Caco-2 (cell line): ENCODE data around the gene TBRG4. TPM values are rescaled to one million over a fixed set of nuclear protein-coding genes. Genes with fewer than 3 reads are reported as not detected.

Experiments used
- BruUV-seq: library from RNA; stranded (reverse); fragments of 400-500 nt; replicated peaks from 2 replicates; lab custom pipeline; 2021; lab: Mats Ljungman, UMichigan
- CTCF ChIA-PET: fragments of 300-600 bp; sonication (Branson Sonifier 250); formaldehyde crosslinking; loops from one replicate; lab custom pipeline; 2022; ENCODE audit warnings: antibody characterized with exemption; lab: Charles Lee
- POLR2A ChIA-PET: fragments of 300-600 bp; sonication (Branson Sonifier 250); formaldehyde crosslinking; loops from one replicate; lab custom pipeline; 2022; ENCODE audit warnings: antibody characterized with exemption; lab: Charles Lee
- DNase-seq, 2 experiments: peaks; one replicate each; pipeline versions ENCODE4 v3.0.0 to v3.0.0-alpha.2; 2020 to 2022
- H3K27me3 ChIP-seq: replicated peaks from 2 replicates; pipeline ENCODE4 v1.6.0; 2011; ENCODE audit warnings: low read length; ENCODE audit not compliant: control insufficient read depth, insufficient read depth
- H3K36me3 ChIP-seq: 2 replicates; pipeline ENCODE4 v1.5.1; 2011; ENCODE audit warnings: low read length; ENCODE audit not compliant: control insufficient read depth, insufficient read depth
- H3K4me1 ChIP-seq: fragments of 250-450 bp; sonication (Bioruptor Pico); 2 replicates; pipeline ENCODE4 v1.5.1; 2020; ENCODE audit warnings: mild to moderate bottlenecking
- H3K4me3 ChIP-seq: 2 replicates; pipeline ENCODE4 v1.5.1; 2011; ENCODE audit warnings: low read depth, mild to moderate bottlenecking, control low read depth, low read length
- H3K9me3 ChIP-seq: fragments of 250-450 bp; sonication (Bioruptor Pico); 2 replicates; pipeline ENCODE4 v1.5.1; 2020; ENCODE audit warnings: mild to moderate bottlenecking, moderate library complexity
- H3K27ac Mint-ChIP-seq: one replicate; pipeline ENCODE4 v1.8.0; 2022; ENCODE audit warnings: mixed read lengths; ENCODE audit not compliant: unreplicated experiment
- H3K27me3 Mint-ChIP-seq: one replicate; pipeline ENCODE4 v1.8.0; 2022; ENCODE audit warnings: mixed read lengths; ENCODE audit not compliant: insufficient read depth, unreplicated experiment
- H3K36me3 Mint-ChIP-seq: one replicate; pipeline ENCODE4 v1.8.0; 2022; ENCODE audit warnings: mild to moderate bottlenecking, mixed read lengths; ENCODE audit not compliant: insufficient read depth, unreplicated experiment
- H3K4me1 Mint-ChIP-seq: one replicate; pipeline ENCODE4 v1.8.0; 2022; ENCODE audit warnings: low read depth, mixed read lengths; ENCODE audit not compliant: unreplicated experiment
- H3K4me3 Mint-ChIP-seq: one replicate; pipeline ENCODE4 v1.8.0; 2022; ENCODE audit warnings: mild to moderate bottlenecking, moderate library complexity, mixed read lengths; ENCODE audit not compliant: unreplicated experiment
- H3K9me3 Mint-ChIP-seq: one replicate; pipeline ENCODE4 v1.8.0; 2022; ENCODE audit warnings: mixed read lengths; ENCODE audit not compliant: unreplicated experiment
- intact Hi-C: fragments of 100-400 bp; cut with micrococcal nuclease; formaldehyde crosslinking; loops from one replicate; pipeline ENCODE4 v1.10.0; 2022; ENCODE audit not compliant: unreplicated experiment
- total RNA-seq: library from RNA; stranded (reverse); gene quantifications from 2 replicates; pipeline ENCODE4 v1.2.3, GENCODE V29; 2022
- TF ChIP-seq, protein P1 (sequence below), 2 experiments: fragments of 200-600 bp in 1 of 2; IDR thresholded peaks; 1 replicate in 1 of 2; 2 replicates in 1 of 2; pipeline versions ENCODE4 v1.5.1 to v1.8.0; 2011 to 2022; ENCODE audit warnings: antibody characterized with exemption in 1 of 2, control low read depth in 1 of 2, inconsistent platforms in 1 of 2, low read depth in 1 of 2, low read length in 1 of 2, mild to moderate bottlenecking in 1 of 2, moderate library complexity in 1 of 2; ENCODE audit not compliant: insufficient read depth in 1 of 2, severe bottlenecking in 1 of 2, unreplicated experiment in 1 of 2

The TBRG4 gene
- total RNA-seq, 1 experiment from 2014 or later = 116 TPM

- ChIA-PET POLR2A (no interaction called here), CTCF (no interaction called here)
- TF ChIP-seq, protein P1, sequence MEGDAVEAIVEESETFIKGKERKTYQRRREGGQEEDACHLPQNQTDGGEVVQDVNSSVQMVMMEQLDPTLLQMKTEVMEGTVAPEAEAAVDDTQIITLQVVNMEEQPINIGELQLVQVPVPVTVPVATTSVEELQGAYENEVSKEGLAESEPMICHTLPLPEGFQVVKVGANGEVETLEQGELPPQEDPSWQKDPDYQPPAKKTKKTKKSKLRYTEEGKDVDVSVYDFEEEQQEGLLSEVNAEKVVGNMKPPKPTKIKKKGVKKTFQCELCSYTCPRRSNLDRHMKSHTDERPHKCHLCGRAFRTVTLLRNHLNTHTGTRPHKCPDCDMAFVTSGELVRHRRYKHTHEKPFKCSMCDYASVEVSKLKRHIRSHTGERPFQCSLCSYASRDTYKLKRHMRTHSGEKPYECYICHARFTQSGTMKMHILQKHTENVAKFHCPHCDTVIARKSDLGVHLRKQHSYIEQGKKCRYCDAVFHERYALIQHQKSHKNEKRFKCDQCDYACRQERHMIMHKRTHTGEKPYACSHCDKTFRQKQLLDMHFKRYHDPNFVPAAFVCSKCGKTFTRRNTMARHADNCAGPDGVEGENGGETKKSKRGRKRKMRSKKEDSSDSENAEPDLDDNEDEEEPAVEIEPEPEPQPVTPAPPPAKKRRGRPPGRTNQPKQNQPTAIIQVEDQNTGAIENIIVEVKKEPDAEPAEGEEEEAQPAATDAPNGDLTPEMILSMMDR (IDR thresholded peaks at IDR 0.05; ENCODE audit: insufficient read depth in 1 of 2, low read depth in 1 of 2, low read length in 1 of 2, severe bottlenecking in 1 of 2, unreplicated experiment in 1 of 2) = no peak
- no peaks in the 10 kb centered on the region; the same call in 1 of the 2 replicates for H3K36me3 ChIP-seq
- H3K27me3 ChIP-seq = no peaks in the 10 kb centered on the region
- intact Hi-C loops = no loop called here
- no peaks in the 10 kb centered on the region for H3K36me3 Mint-ChIP-seq
- no peak overlapping the region for H3K4me3 Mint-ChIP-seq
- H3K9me3 Mint-ChIP-seq = no peaks in the 10 kb centered on the region
- peak overlapping the region; percentile 25 for H3K27ac Mint-ChIP-seq
- no peaks in the 10 kb centered on the region for H3K4me1 ChIP-seq
- BruUV-seq = no TSS peak
- H3K27me3 Mint-ChIP-seq = no peaks in the 10 kb centered on the region
- peaks cover 7% of the 10 kb centered on the region for H3K4me1 Mint-ChIP-seq
- DNase-seq = peak in 1 of 2 experiments; percentile 11
- H3K9me3 ChIP-seq = no peaks in the 10 kb centered on the region
- no peak overlapping the region for H3K4me3 ChIP-seq
Observed at GRCh38 chr7:45053401-45053800, 58.1 kb downstream of the TBRG4 start.

DNA sequence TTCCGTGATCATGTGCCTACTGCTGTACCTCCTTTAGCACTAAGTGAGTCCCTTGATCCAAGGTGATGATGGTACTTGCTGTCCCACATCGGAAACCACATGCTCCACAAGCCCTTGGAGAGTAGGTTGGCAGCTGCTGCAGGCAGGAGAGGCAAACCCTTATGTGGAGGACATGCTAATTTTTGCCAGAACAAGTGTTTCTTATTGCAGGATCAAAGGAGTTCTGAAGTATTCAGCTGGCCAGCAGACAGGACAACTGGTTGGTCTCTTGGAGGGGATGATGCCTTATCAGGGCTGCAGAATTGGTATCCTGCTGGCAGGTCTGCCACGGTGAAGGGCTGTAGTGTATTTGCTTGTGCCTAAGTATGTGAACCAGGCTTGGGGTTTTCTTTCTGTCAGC is 59.5 kb downstream of the TBRG4 start:
- H3K4me1 ChIP-seq = no peaks in the 10 kb centered on the region
- no peaks in the 10 kb centered on the region for H3K9me3 ChIP-seq
- Mint-ChIP-seq H3K27ac (no peak overlapping the region), H3K27me3 (no peaks in the 10 kb centered on the region), H3K9me3 (no peaks in the 10 kb centered on the region), H3K4me3 (no peak overlapping the region), H3K36me3 (no peaks in the 10 kb centered on the region), H3K4me1 (no peaks in the 10 kb centered on the region)
- peak in 1 of 2 experiments; percentile 8 for DNase-seq
- no TSS peak for BruUV-seq
- ChIA-PET POLR2A (no interaction called here), CTCF (no interaction called here)
- intact Hi-C loops = no loop called here
- H3K27me3 ChIP-seq = no peaks in the 10 kb centered on the region
- H3K4me3 ChIP-seq = no peak overlapping the region
- no peaks in the 10 kb centered on the region; the same call in 1 of the 2 replicates for H3K36me3 ChIP-seq
- TF ChIP-seq, protein P1 (IDR thresholded peaks at IDR 0.05; ENCODE audit: insufficient read depth in 1 of 2, low read depth in 1 of 2, low read length in 1 of 2, severe bottlenecking in 1 of 2, unreplicated experiment in 1 of 2) = no peak

GRCh38 chr7:45050198-45050597 is 61.3 kb downstream of the TBRG4 start:
- intact Hi-C loops = no loop called here
- Mint-ChIP-seq H3K27ac (no peak overlapping the region), H3K4me1 (no peaks in the 10 kb centered on the region), H3K4me3 (no peak overlapping the region), H3K27me3 (no peaks in the 10 kb centered on the region), H3K9me3 (no peaks in the 10 kb centered on the region), H3K36me3 (peaks cover 8% of the 10 kb centered on the region)
- TF ChIP-seq, protein P1 (IDR thresholded peaks at IDR 0.05; ENCODE audit: insufficient read depth in 1 of 2, low read depth in 1 of 2, low read length in 1 of 2, severe bottlenecking in 1 of 2, unreplicated experiment in 1 of 2) = no peak
- no peak for DNase-seq
- Histone ChIP-seq H3K27me3 (no peaks in the 10 kb centered on the region), H3K9me3 (no peaks in the 10 kb centered on the region), H3K4me1 (no peaks in the 10 kb centered on the region), H3K36me3 (no peaks in the 10 kb centered on the region; the same call in 1 of the 2 replicates), H3K4me3 (no peak overlapping the region)
- POLR2A ChIA-PET = no interaction called here
- CTCF ChIA-PET = no interaction called here
- no TSS peak for BruUV-seq

Other genes with a start within 250 kb of the TBRG4 start
- gene PURB, start 226.2 kb downstream of the TBRG4 start, total RNA-seq = 25.1 and 26.3 TPM in 2 replicates
- gene MYO1G, start 132.7 kb downstream of the TBRG4 start, total RNA-seq = 0.19 and 0.36 TPM in 2 replicates
- gene CCM2, start 111.5 kb downstream of the TBRG4 start, total RNA-seq = 28.1 and 28.2 TPM in 2 replicates
- 1.0 and 1.1 TPM in 2 replicates for gene NACAD, start 22.7 kb downstream of the TBRG4 start, total RNA-seq
- gene RAMP3, start 46.1 kb upstream of the TBRG4 start, total RNA-seq = not detected in 2 replicates